ENCODE data around the gene BIRC2.

The BIRC2 gene

GRCh38 chr11:102411142-102411541 is 64.1 kb downstream of the BIRC2 start:
- H3K4me2 ChIP-seq (ENCODE audit: low read depth, low read length), result no peak overlapping the region
- no peaks in the 10 kb centered on the region for H3K4me1 ChIP-seq (ENCODE audit: low read length)
- H3K36me3 ChIP-seq (replicated peaks; ENCODE audit: insufficient read depth, low read length), result no peaks in the 10 kb centered on the region
- no peaks in the 10 kb centered on the region for H3K9me3 ChIP-seq (replicated peaks; ENCODE audit: insufficient read depth, low read length)
- no peaks in the 10 kb centered on the region for H3K27me3 ChIP-seq (replicated peaks; ENCODE audit: insufficient read depth, low read length)
- no peak overlapping the region for H3K4me3 ChIP-seq (ENCODE audit: low read length)
- no peak overlapping the region for H3K27ac ChIP-seq (ENCODE audit: low read length)
- TF ChIP-seq EZH2 (optimal IDR thresholded peaks at IDR 0.05; ENCODE audit: low read depth, low read length) (no peak), EZH2phosphoT487 (IDR thresholded peaks at IDR 0.05; ENCODE audit: low read length) (no peak), CTCF (IDR thresholded peaks at IDR 0.05; ENCODE audit: low read length) (no peak)
- H3K79me2 ChIP-seq (ENCODE audit: low read length), result peaks cover 88% of the 10 kb centered on the region
- H3K9ac ChIP-seq (ENCODE audit: low read length), result no peak overlapping the region
- H4K20me1 ChIP-seq (ENCODE audit: insufficient read depth, low read length), result peaks cover 28% of the 10 kb centered on the region
- no peak for DNase-seq
- H3K9me2 ChIP-seq (replicated peaks; ENCODE audit: insufficient read depth, low read length), result no peaks in the 10 kb centered on the region
- no peaks in the 10 kb centered on the region for H3F3A ChIP-seq (ENCODE audit: insufficient read depth, low read length)
- no peak overlapping the region for H2AFZ ChIP-seq (ENCODE audit: low read length)

- H3K36me3 ChIP-seq (replicated peaks; ENCODE audit: insufficient read depth, low read length), result no peaks in the 10 kb centered on the region
- no peak overlapping the region for H3K9ac ChIP-seq (ENCODE audit: low read length)
- no peak overlapping the region for H3K4me2 ChIP-seq (ENCODE audit: low read depth, low read length)
- H3K27me3 ChIP-seq (replicated peaks; ENCODE audit: insufficient read depth, low read length), result no peaks in the 10 kb centered on the region
- TF ChIP-seq EZH2 (optimal IDR thresholded peaks at IDR 0.05; ENCODE audit: low read depth, low read length) (no peak), CTCF (IDR thresholded peaks at IDR 0.05; ENCODE audit: low read length) (no peak), EZH2phosphoT487 (IDR thresholded peaks at IDR 0.05; ENCODE audit: low read length) (no peak)
- peaks cover 38% of the 10 kb centered on the region for H4K20me1 ChIP-seq (ENCODE audit: insufficient read depth, low read length)
- H3K79me2 ChIP-seq (ENCODE audit: low read length), result peaks cover 89% of the 10 kb centered on the region
- H3K27ac ChIP-seq (ENCODE audit: low read length), result no peak overlapping the region
- no peaks in the 10 kb centered on the region for H3F3A ChIP-seq (ENCODE audit: insufficient read depth, low read length)
- no peak overlapping the region for H2AFZ ChIP-seq (ENCODE audit: low read length)
- no peak overlapping the region for H3K4me3 ChIP-seq (ENCODE audit: low read length)
- H3K4me1 ChIP-seq (ENCODE audit: low read length), result no peaks in the 10 kb centered on the region
- DNase-seq, result no peak
- no peaks in the 10 kb centered on the region for H3K9me2 ChIP-seq (replicated peaks; ENCODE audit: insufficient read depth, low read length)
- H3K9me3 ChIP-seq (replicated peaks; ENCODE audit: insufficient read depth, low read length), result no peaks in the 10 kb centered on the region
Measured at GRCh38 chr11:102413497-102413896, 66.5 kb downstream of the BIRC2 start.

DNA sequence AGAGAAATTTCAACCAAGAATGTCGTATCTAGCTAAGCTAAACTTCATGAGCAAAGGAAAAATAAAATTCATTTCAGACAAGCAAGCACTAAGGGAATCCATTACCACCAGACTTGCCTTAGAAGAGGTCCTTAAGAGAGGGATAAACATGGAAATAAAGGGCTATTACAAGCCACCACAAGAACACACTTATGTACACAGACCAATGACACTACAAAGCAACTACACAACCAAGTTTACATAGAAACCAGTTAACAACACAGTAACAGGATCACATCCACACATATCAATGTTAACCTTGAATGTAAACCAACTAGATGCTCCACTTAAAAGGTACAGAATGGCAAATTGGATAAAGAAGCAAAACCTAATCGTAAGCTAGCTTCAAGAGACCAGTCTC is 67.5 kb downstream of the BIRC2 start:
- Histone ChIP-seq H4K20me1 (ENCODE audit: insufficient read depth, low read length) (peaks cover 38% of the 10 kb centered on the region), H3K9ac (ENCODE audit: low read length) (no peak overlapping the region), H2AFZ (ENCODE audit: low read length) (no peak overlapping the region), H3K27ac (ENCODE audit: low read length) (no peak overlapping the region), H3F3A (ENCODE audit: insufficient read depth, low read length) (no peaks in the 10 kb centered on the region), H3K27me3 (replicated peaks; ENCODE audit: insufficient read depth, low read length) (no peaks in the 10 kb centered on the region), H3K36me3 (replicated peaks; ENCODE audit: insufficient read depth, low read length) (no peaks in the 10 kb centered on the region), H3K9me3 (replicated peaks; ENCODE audit: insufficient read depth, low read length) (no peaks in the 10 kb centered on the region), H3K4me3 (ENCODE audit: low read length) (no peak overlapping the region), H3K9me2 (replicated peaks; ENCODE audit: insufficient read depth, low read length) (no peaks in the 10 kb centered on the region), H3K4me1 (ENCODE audit: low read length) (no peaks in the 10 kb centered on the region), H3K79me2 (ENCODE audit: low read length) (peaks cover 94% of the 10 kb centered on the region), H3K4me2 (ENCODE audit: low read depth, low read length) (no peak overlapping the region)
- TF ChIP-seq CTCF (IDR thresholded peaks at IDR 0.05; ENCODE audit: low read length) (no peak), EZH2 (optimal IDR thresholded peaks at IDR 0.05; ENCODE audit: low read depth, low read length) (no peak), EZH2phosphoT487 (IDR thresholded peaks at IDR 0.05; ENCODE audit: low read length) (no peak)
- DNase-seq, result no peak
